Kidney epithelial cell (primary cell): ENCODE measurements around the gene SRXN1. TPM values are rescaled to one million over a fixed set of nuclear protein-coding genes. Genes with fewer than 3 reads are reported as not detected.

ENCODE experiments used
- DNase-seq: peaks from one replicate; pipeline ENCODE4 v3.0.0-alpha.2; 2010; ENCODE audit warnings: low read depth
- H3K27me3 ChIP-seq: 2 replicates; pipeline ENCODE4 v1.6.0; 2011; ENCODE audit warnings: low read length; ENCODE audit not compliant: control insufficient read depth, insufficient read depth
- H3K36me3 ChIP-seq: 2 replicates; pipeline ENCODE4 v1.5.1; 2011; ENCODE audit warnings: low read length; ENCODE audit not compliant: control insufficient read depth, insufficient read depth
- H3K4me3 ChIP-seq: 2 replicates; pipeline ENCODE4 v1.5.1; 2011; ENCODE audit warnings: low read depth, mild to moderate bottlenecking, control low read depth, low read length
- total RNA-seq: library from RNA; depleted of rRNA; stranded (reverse); fragments of >200 nt; gene quantifications from 2 replicates; pipeline ENCODE4 v1.2.3, GENCODE V29; 2015
- TF ChIP-seq, protein P1 (sequence below): IDR thresholded peaks from 2 replicates; pipeline ENCODE4 v1.5.1; 2011; ENCODE audit warnings: mild to moderate bottlenecking, moderate library complexity, low read length, control low read depth, inconsistent platforms; ENCODE audit not compliant: insufficient read depth, poor library complexity, severe bottlenecking

The SRXN1 gene
- total RNA-seq, 1 donor from 2014 or later = 31.4 TPM

GRCh38 chr20:634148-634925 lies 18.7 kb downstream of the SRXN1 start:
- H3K4me3 ChIP-seq = no peak overlapping the region
- DNase-seq = no peak
- TF ChIP-seq, protein P1, sequence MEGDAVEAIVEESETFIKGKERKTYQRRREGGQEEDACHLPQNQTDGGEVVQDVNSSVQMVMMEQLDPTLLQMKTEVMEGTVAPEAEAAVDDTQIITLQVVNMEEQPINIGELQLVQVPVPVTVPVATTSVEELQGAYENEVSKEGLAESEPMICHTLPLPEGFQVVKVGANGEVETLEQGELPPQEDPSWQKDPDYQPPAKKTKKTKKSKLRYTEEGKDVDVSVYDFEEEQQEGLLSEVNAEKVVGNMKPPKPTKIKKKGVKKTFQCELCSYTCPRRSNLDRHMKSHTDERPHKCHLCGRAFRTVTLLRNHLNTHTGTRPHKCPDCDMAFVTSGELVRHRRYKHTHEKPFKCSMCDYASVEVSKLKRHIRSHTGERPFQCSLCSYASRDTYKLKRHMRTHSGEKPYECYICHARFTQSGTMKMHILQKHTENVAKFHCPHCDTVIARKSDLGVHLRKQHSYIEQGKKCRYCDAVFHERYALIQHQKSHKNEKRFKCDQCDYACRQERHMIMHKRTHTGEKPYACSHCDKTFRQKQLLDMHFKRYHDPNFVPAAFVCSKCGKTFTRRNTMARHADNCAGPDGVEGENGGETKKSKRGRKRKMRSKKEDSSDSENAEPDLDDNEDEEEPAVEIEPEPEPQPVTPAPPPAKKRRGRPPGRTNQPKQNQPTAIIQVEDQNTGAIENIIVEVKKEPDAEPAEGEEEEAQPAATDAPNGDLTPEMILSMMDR = no peak
- H3K27me3 ChIP-seq = peaks cover 22% of the 10 kb centered on the region
- no peaks in the 10 kb centered on the region for H3K36me3 ChIP-seq

GRCh38 chr20:631101-631500 lies 21.9 kb downstream of the SRXN1 start:
- Histone ChIP-seq H3K27me3 (peaks cover 22% of the 10 kb centered on the region), H3K36me3 (no peaks in the 10 kb centered on the region), H3K4me3 (no peak overlapping the region)
- TF ChIP-seq, protein P1 = no peak
- no peak for DNase-seq

GRCh38 chr20:626579-626978 lies 26.4 kb downstream of the SRXN1 start:
- H3K36me3 ChIP-seq = no peaks in the 10 kb centered on the region
- no peak for DNase-seq
- peaks cover 3% of the 10 kb centered on the region for H3K27me3 ChIP-seq
- TF ChIP-seq, protein P1 = no peak
- no peak overlapping the region for H3K4me3 ChIP-seq

GRCh38 chr20:625360-625932 lies 27.6 kb downstream of the SRXN1 start:
- TF ChIP-seq, protein P1 = no peak
- no peak overlapping the region for H3K4me3 ChIP-seq
- peaks cover 3% of the 10 kb centered on the region for H3K27me3 ChIP-seq
- no peak for DNase-seq
- no peaks in the 10 kb centered on the region for H3K36me3 ChIP-seq

- Histone ChIP-seq H3K36me3 (no peaks in the 10 kb centered on the region), H3K4me3 (no peak overlapping the region), H3K27me3 (peaks cover 8% of the 10 kb centered on the region)
- TF ChIP-seq, protein P1 = no peak
- DNase-seq = no peak
Measured at GRCh38 chr20:623704-624103, 29.3 kb downstream of the SRXN1 start.

- TF ChIP-seq, protein P1 = no peak
- no peak for DNase-seq
- Histone ChIP-seq H3K27me3 (peaks cover 8% of the 10 kb centered on the region), H3K4me3 (no peak overlapping the region), H3K36me3 (no peaks in the 10 kb centered on the region)
Measured at GRCh38 chr20:623021-623420, 30.0 kb downstream of the SRXN1 start.
